HepG2 (cell line): ENCODE results near the gene SLCO4A1. TPM values are rescaled to one million over a fixed set of nuclear protein-coding genes. Genes with fewer than 3 reads are reported as not detected.

Experiments
- ATAC-seq: fragments of 200-7000 bp; cut with Tn5 transposase; 3 replicates; pipeline ENCODE4 v1.9.1; 2020; ENCODE audit warnings: mild to moderate bottlenecking, moderate library complexity
- BruUV-seq: library from RNA; stranded (reverse); fragments of 400-500 nt; replicated peaks from 2 replicates; lab custom pipeline; 2021; lab: Mats Ljungman, UMichigan
- CTCF ChIA-PET: fragments of 300-600 bp; formaldehyde crosslinking; extraction: SDS; loops from one replicate; lab custom pipeline; 2021; ENCODE audit warnings: low total read pairs, inconsistent platforms, low intra/inter-chr PET ratio; lab: Yijun Ruan, JAX
- POLR2A ChIA-PET: fragments of 350-600 bp; sonication (Branson Sonifier 250); formaldehyde crosslinking; loops from one replicate; lab custom pipeline; 2020; ENCODE audit warnings: antibody characterized with exemption, inconsistent platforms; lab: Yijun Ruan, JAX
- DNase-seq: peaks from one replicate; pipeline ENCODE4 v3.0.0-alpha.2; 2015; ENCODE audit warnings: low spot score
- FAIRE-seq: peaks from 3 replicates; lab custom pipeline; 2011; peaks lifted over from hg19 to GRCh38; lab: Jason Lieb, UNC
- H2AFZ ChIP-seq: one replicate; pipeline ENCODE4 v1.6.1; 2011; ENCODE audit warnings: low read length, inconsistent platforms
- H3K27ac ChIP-seq: fragments of 300-600 bp; 3 replicates; pipeline ENCODE4 v1.8.0; 2011; ENCODE audit warnings: mixed run types, mild to moderate bottlenecking, mixed read lengths, low read length, inconsistent platforms; ENCODE audit not compliant: insufficient read depth; ENCODE audit errors: extremely low read length
- H3K27me3 ChIP-seq, 2 experiments: fragments of 200-600 bp in 1 of 2; 2 replicates in 1 of 2; 3 replicates in 1 of 2; pipeline versions ENCODE4 v1.6.0 to v1.8.0; 2011; ENCODE audit warnings: low read length in 2 of 2, mild to moderate bottlenecking in 2 of 2, moderate library complexity in 2 of 2, inconsistent platforms in 1 of 2; ENCODE audit not compliant: insufficient read depth in 2 of 2, control insufficient read depth in 1 of 2
- H3K36me3 ChIP-seq, 2 experiments: fragments of 200-600 bp in 1 of 2; replicated peaks in 1 of 2; 2 replicates in 1 of 2; 3 replicates in 1 of 2; pipeline versions ENCODE4 v1.5.1 to v1.8.0; 2011; ENCODE audit warnings: low read length in 2 of 2, inconsistent platforms in 1 of 2; ENCODE audit not compliant: insufficient read depth in 2 of 2, control insufficient read depth in 1 of 2
- H3K4me1 ChIP-seq: 2 replicates; pipeline ENCODE4 v1.5.1; 2012; ENCODE audit warnings: low read length, inconsistent platforms; ENCODE audit not compliant: insufficient read depth
- H3K4me2 ChIP-seq: 2 replicates; pipeline ENCODE4 v1.6.0; 2011; ENCODE audit warnings: low read depth, low read length, inconsistent platforms
- H3K4me3 ChIP-seq, 3 experiments: fragments of 200-600 bp in 1 of 3; sonication (generic), shearing (Covaris generic) in 1 of 3; replicated peaks in 1 of 3; 2 replicates each; pipeline ENCODE4 v1.5.1; 2011 to 2016; ENCODE audit warnings: low read length in 3 of 3, inconsistent platforms in 2 of 3, low read depth in 2 of 3, mild to moderate bottlenecking in 2 of 3, control low read depth in 1 of 3, mixed read lengths in 1 of 3; ENCODE audit not compliant: insufficient read depth in 1 of 3
- H3K79me2 ChIP-seq: one replicate; pipeline ENCODE4 v1.6.1; 2011; ENCODE audit warnings: low read length, inconsistent platforms; ENCODE audit not compliant: insufficient read depth
- H3K9ac ChIP-seq: 2 replicates; pipeline ENCODE4 v1.6.0; 2011; ENCODE audit warnings: mild to moderate bottlenecking, low read depth, low read length, inconsistent platforms; ENCODE audit not compliant: insufficient read depth
- H3K9me3 ChIP-seq: 2 replicates; pipeline ENCODE4 v1.5.1; 2012; ENCODE audit warnings: mild to moderate bottlenecking, low read length
- H4K20me1 ChIP-seq: 2 replicates; pipeline ENCODE4 v1.6.0; 2011; ENCODE audit warnings: inconsistent platforms, mild to moderate bottlenecking, low read length, moderate library complexity; ENCODE audit not compliant: insufficient read depth
- AKAP8 ChIP-seq: sonication (generic); formaldehyde crosslinking; IDR thresholded peaks from 2 replicates; pipeline ENCODE4 v1.5.1; 2020; ENCODE audit warnings: mild to moderate bottlenecking, missing genetic modification reagents
- ZBTB40 ChIP-seq, 2 experiments: fragments of 450-650 bp in 1 of 2; sonication (generic) in 1 of 2; formaldehyde crosslinking in 1 of 2; IDR thresholded peaks; 2 replicates each; pipeline versions ENCODE4 v1.6.1 to v1.8.0; 2016 to 2022; ENCODE audit warnings: antibody characterized with exemption in 1 of 2, mild to moderate bottlenecking in 1 of 2, missing genetic modification reagents in 1 of 2
- ZNF790 ChIP-seq: sonication (generic); formaldehyde crosslinking; IDR thresholded peaks from 2 replicates; pipeline ENCODE4 v1.8.0; 2022; ENCODE audit warnings: missing genetic modification reagents, mild to moderate bottlenecking, borderline replicate concordance
- WGBS: methylation state at CpG from one replicate; pipeline ENCODE4 v1.1.6; 2017; ENCODE audit warnings: low lambda C conversion rate; 5-methylcytosine and 5-hydroxymethylcytosine counted together
- in situ Hi-C: cut with HindIII; loops from 2 replicates; pipeline ENCODE4 v1.10.0; 2017; ENCODE audit warnings: low pct_unique_long_range_greater_than_20kb; ENCODE audit not compliant: extremely low pct_ligation_motif_present
- intact Hi-C: fragments of 100-400 bp; cut with micrococcal nuclease; formaldehyde crosslinking; loops from one replicate; pipeline ENCODE4 v1.10.0; 2022; ENCODE audit not compliant: unreplicated experiment
- polyA plus RNA-seq, 8 experiments: library from polyadenylated mRNA; depleted of rRNA in 3 of 8; stranded (reverse) in 7 of 8; unstranded in 1 of 8; fragments of >200 nt; fragmentation: Illumina TruSeq in 4 of 8; extraction: Trizol in 4 of 8; gene quantifications; 2 replicates each; pipeline versions ENCODE4 v1.2.1 to v1.2.3, GENCODE V29; 2011 to 2016; ENCODE audit warnings: low read depth in 4 of 8, missing spikeins in 1 of 8, mixed read lengths in 1 of 8; ENCODE audit not compliant: insufficient read depth in 1 of 8
- total RNA-seq, 5 experiments: library from RNA; depleted of rRNA; stranded (reverse); fragments of >200 nt; fragmentation: Illumina TruSeq; extraction: Trizol; gene quantifications; 2 replicates each; pipeline ENCODE4 v1.2.3, GENCODE V29; 2016; ENCODE audit warnings: low read depth in 1 of 5
- TF ChIP-seq, protein P1 (sequence below): sonication (generic); formaldehyde crosslinking; IDR thresholded peaks from 2 replicates; pipeline ENCODE4 v1.9.0; 2022; ENCODE audit warnings: low read depth, missing genetic modification reagents
- TF ChIP-seq, protein P2 (sequence below): sonication (generic); formaldehyde crosslinking; IDR thresholded peaks from 2 replicates; pipeline ENCODE4 v1.8.0; 2023; ENCODE audit warnings: mild to moderate bottlenecking, missing genetic modification reagents

The SLCO4A1 gene
- total and polyA plus RNA-seq, 2 of the 13 experiments (the other 11 are each of a cell fraction or from before 2014, with no cell fraction given), result 55.5 to 112 TPM

DNA sequence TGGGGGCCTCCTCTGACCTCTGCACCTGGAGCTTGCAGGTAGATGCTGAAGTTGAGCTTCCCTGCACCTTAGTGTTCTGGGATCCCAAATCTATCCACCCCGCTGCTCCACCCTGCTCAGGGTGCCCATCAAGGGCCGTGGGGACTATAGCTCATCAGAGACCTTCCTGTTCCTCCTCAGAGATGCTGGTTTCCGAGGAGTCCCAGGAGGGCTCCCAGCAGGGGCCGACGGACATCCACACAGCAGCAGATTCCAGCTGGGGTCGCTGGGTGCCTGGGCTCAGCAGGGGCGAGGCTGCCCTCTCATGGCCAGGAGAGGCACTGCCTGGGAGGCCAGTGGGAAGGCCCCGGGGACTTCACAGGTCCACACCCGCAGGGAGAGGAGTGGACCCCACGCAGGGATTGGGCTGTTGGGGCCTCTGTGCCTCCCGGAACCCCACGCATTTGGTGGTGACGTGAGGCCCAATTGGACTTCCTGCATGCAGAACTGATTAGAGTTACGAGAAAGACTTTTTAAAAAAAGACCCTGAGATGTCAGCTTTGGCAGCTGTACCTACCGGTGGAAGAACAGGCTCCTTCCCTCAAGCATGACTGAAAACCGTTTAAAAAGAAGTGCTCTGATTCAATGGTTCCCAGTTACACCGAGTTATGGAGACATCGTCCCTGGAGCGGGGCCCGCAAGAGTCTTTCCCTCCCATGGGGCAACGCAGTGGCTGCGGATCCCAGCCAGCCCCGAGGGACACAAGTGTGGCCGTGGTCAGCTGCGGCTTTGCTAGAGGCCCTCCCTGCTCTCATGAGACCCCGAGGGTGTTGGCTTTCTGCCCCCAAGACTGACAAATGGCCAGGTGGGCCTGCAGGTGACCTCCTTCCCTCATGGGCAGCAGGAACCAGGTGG lies 25.3 kb upstream of the SLCO4A1 start (continued):
- no peak for TF ChIP-seq ZNF790 (CRISPR knock-in tag)
- TF ChIP-seq, protein P1, sequence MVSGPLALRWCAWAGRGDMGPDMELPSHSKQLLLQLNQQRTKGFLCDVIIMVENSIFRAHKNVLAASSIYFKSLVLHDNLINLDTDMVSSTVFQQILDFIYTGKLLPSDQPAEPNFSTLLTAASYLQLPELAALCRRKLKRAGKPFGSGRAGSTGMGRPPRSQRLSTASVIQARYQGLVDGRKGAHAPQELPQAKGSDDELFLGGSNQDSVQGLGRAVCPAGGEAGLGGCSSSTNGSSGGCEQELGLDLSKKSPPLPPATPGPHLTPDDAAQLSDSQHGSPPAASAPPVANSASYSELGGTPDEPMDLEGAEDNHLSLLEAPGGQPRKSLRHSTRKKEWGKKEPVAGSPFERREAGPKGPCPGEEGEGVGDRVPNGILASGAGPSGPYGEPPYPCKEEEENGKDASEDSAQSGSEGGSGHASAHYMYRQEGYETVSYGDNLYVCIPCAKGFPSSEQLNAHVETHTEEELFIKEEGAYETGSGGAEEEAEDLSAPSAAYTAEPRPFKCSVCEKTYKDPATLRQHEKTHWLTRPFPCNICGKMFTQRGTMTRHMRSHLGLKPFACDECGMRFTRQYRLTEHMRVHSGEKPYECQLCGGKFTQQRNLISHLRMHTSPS (CRISPR knock-in tag), result no peak

GRCh38 chr20:62617711-62618483 lies 24.4 kb upstream of the SLCO4A1 start:
- no TSS peak for BruUV-seq
- no peak overlapping the region for H3K27ac ChIP-seq
- H2AFZ ChIP-seq, result no peak overlapping the region
- intact Hi-C loops (loop anchor here (1.0 to 5.0 kb wide), 3 partner anchors 102 to 206 kb away; no protein-coding TSS in a partner anchor), in situ Hi-C loops (loop anchor here (5.0 kb wide), 1 partner anchor 116 kb away; no protein-coding TSS in a partner anchor)
- no peaks in the 10 kb centered on the region for H4K20me1 ChIP-seq
- POLR2A ChIA-PET, result interaction anchor here (1.3 kb wide), 1 partner anchor 118 kb away, joined by 6 read pairs; no protein-coding TSS in a partner anchor
- FAIRE-seq (no peak), ATAC-seq (peak; percentile 15; the same call in 2 of the 3 replicates), DNase-seq (peak; percentile 35)
- H3K36me3 ChIP-seq, result no peaks in the 10 kb centered on the region
- peaks cover 47% of the 10 kb centered on the region for H3K4me1 ChIP-seq
- no peaks in the 10 kb centered on the region for H3K79me2 ChIP-seq
- 8% methylated on average over 22 of the region's 23 CpGs for WGBS
- peak overlapping the region; percentile 33; the same call in 1 of the 2 replicates for H3K9ac ChIP-seq
- H3K9me3 ChIP-seq, result no peaks in the 10 kb centered on the region
- H3K4me2 ChIP-seq, result peak overlapping the region; percentile 65
- H3K4me3 ChIP-seq, result peak overlapping the region in 2 of 3 experiments; percentile 12 to 57; a peak in 1 of 6 replicates
- H3K27me3 ChIP-seq, result peaks cover 5 to 43% of the 10 kb centered on the region in 2 experiments; a peak in 4 of 5 replicates
- CTCF ChIA-PET, result interaction anchor here (1.8 to 3.5 kb wide), 3 partner anchors 101 to 174 kb away, joined by 10 to 27 read pairs (median 25); no protein-coding TSS in a partner anchor
- TF ChIP-seq ZBTB40 (IDR thresholded peaks at IDR 0.05) (no peak), ZBTB40 (CRISPR knock-in tag; IDR thresholded peaks at IDR 0.05) (peak; percentile 16; the same call in 1 of the 2 replicates), AKAP8 (CRISPR knock-in tag) (0 out of 2 replicates have a peak, but pooled peaks have one; percentile 9)
- TF ChIP-seq, protein P2, sequence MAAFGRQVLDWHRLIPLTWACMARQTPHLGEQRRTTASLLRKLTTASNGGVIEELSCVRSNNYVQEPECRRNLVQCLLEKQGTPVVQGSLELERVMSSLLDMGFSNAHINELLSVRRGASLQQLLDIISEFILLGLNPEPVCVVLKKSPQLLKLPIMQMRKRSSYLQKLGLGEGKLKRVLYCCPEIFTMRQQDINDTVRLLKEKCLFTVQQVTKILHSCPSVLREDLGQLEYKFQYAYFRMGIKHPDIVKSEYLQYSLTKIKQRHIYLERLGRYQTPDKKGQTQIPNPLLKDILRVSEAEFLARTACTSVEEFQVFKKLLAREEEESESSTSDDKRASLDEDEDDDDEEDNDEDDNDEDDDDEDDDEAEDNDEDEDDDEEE, result no peak
